GM12878 (cell line): Measurements from ENCODE around the gene HOPX. TPM values are rescaled to one million over a fixed set of nuclear protein-coding genes. Genes with fewer than 3 reads are reported as not detected.

Experiments
- ATAC-seq: fragments of 200-7000 bp; cut with Tn5 transposase; 3 replicates; pipeline ENCODE4 v1.9.1; 2020; ENCODE audit warnings: mild to moderate bottlenecking, moderate library complexity
- BruUV-seq: library from RNA; stranded (reverse); fragments of 400-500 nt; replicated peaks from 2 replicates; lab custom pipeline; 2021; lab: Mats Ljungman, UMichigan
- CTCF ChIA-PET: fragments of 300-600 bp; sonication (Branson Sonifier 250); formaldehyde crosslinking; extraction: SDS; loops from one replicate; lab custom pipeline; 2021; ENCODE audit warnings: inconsistent platforms; lab: Yijun Ruan, JAX
- POLR2A ChIA-PET: fragments of 350-600 bp; formaldehyde crosslinking; extraction: SDS; loops from one replicate; lab custom pipeline; 2021; ENCODE audit warnings: inconsistent platforms; lab: Charles Lee
- RAD21 ChIA-PET: fragments of 300-600 bp; sonication (Branson Sonifier 250); formaldehyde crosslinking; loops from one replicate; lab custom pipeline; 2023; ENCODE audit warnings: antibody characterized with exemption; ENCODE audit not compliant: unreplicated experiment; lab: Charles Lee
- SMC1A ChIA-PET: fragments of 300-600 bp; sonication (Branson Sonifier 250); formaldehyde crosslinking; loops from one replicate; lab custom pipeline; 2023; ENCODE audit not compliant: unreplicated experiment, uncharacterized antibody; lab: Charles Lee
- DNase-seq: peaks from one replicate; pipeline ENCODE4 v3.0.0-alpha.2; 2011; ENCODE audit warnings: low read depth, low spot score
- FAIRE-seq: peaks from 3 replicates; lab custom pipeline; 2011; peaks lifted over from hg19 to GRCh38; lab: Jason Lieb, UNC
- H2AFZ ChIP-seq: 2 replicates; pipeline ENCODE4 v1.6.0; 2011; ENCODE audit warnings: low read depth, low read length, control low read depth; ENCODE audit not compliant: control insufficient read depth
- H3K27ac ChIP-seq: 2 replicates; pipeline ENCODE4 v1.5.1; 2011; ENCODE audit warnings: control low read depth; ENCODE audit not compliant: control insufficient read depth, insufficient read depth
- H3K27me3 ChIP-seq, 2 experiments: replicated peaks in 1 of 2; 2 replicates each; pipeline versions ENCODE4 v1.6.0 to v1.6.1; 2011; ENCODE audit warnings: low read length in 1 of 2; ENCODE audit not compliant: control insufficient read depth in 2 of 2, insufficient read depth in 2 of 2
- H3K36me3 ChIP-seq, 2 experiments: 2 replicates each; pipeline ENCODE4 v1.5.1; 2011; ENCODE audit warnings: low read length in 1 of 2; ENCODE audit not compliant: control insufficient read depth in 2 of 2, insufficient read depth in 2 of 2
- H3K4me1 ChIP-seq: 2 replicates; pipeline ENCODE4 v1.6.1; 2011; ENCODE audit warnings: mild to moderate bottlenecking, low read length, moderate library complexity, mixed read lengths; ENCODE audit not compliant: control insufficient read depth, insufficient read depth
- H3K4me2 ChIP-seq: 2 replicates; pipeline ENCODE4 v1.6.0; 2011; ENCODE audit warnings: control low read depth; ENCODE audit not compliant: control insufficient read depth, insufficient read depth
- H3K4me3 ChIP-seq: fragments of 200-600 bp; sonication (generic); 2 replicates; pipeline ENCODE4 v1.5.1; 2016
- H3K79me2 ChIP-seq: 2 replicates; pipeline ENCODE4 v1.6.0; 2011; ENCODE audit warnings: low read length; ENCODE audit not compliant: control insufficient read depth, insufficient read depth
- H3K9ac ChIP-seq: 2 replicates; pipeline ENCODE4 v1.8.0; 2011; ENCODE audit warnings: low read length, control low read depth, mixed read lengths; ENCODE audit not compliant: control insufficient read depth, insufficient read depth
- H3K9me3 ChIP-seq: replicated peaks from 3 replicates; pipeline ENCODE4 v1.5.1; 2011; ENCODE audit warnings: mild to moderate bottlenecking, low read length; ENCODE audit not compliant: control insufficient read depth, insufficient read depth
- H4K20me1 ChIP-seq: 2 replicates; pipeline ENCODE4 v1.6.0; 2011; ENCODE audit not compliant: control insufficient read depth, insufficient read depth
- CHD1 ChIP-seq: IDR thresholded peaks from 2 replicates; pipeline ENCODE4 v1.6.1; 2012; ENCODE audit warnings: low read depth, low read length, improper control_type of control experiment
- CHD4 ChIP-seq: fragments of 200-600 bp; sonication (generic); IDR thresholded peaks from 2 replicates; pipeline ENCODE4 v1.6.1; 2016; ENCODE audit warnings: mild to moderate bottlenecking
- CREB1 ChIP-seq: IDR thresholded peaks from 2 replicates; pipeline ENCODE4 v1.6.1; 2012; ENCODE audit warnings: low read depth, mild to moderate bottlenecking, inconsistent platforms
- DPF2 ChIP-seq: fragments of 450-650 bp; IDR thresholded peaks from 2 replicates; pipeline ENCODE4 v1.6.1; 2017; ENCODE audit warnings: mild to moderate bottlenecking
- ESRRA ChIP-seq: IDR thresholded peaks from 2 replicates; pipeline ENCODE4 v1.6.1; 2012; ENCODE audit warnings: mild to moderate bottlenecking, low read length, improper control_type of control experiment
- HDGF ChIP-seq: fragments of 450-650 bp; IDR thresholded peaks from 2 replicates; pipeline ENCODE4 v1.6.1; 2016; ENCODE audit warnings: antibody characterized with exemption
- NFXL1 ChIP-seq: fragments of 450-650 bp; IDR thresholded peaks from 2 replicates; pipeline ENCODE4 v1.6.1; 2017; ENCODE audit warnings: antibody characterized with exemption, mild to moderate bottlenecking, borderline replicate concordance
- POLR2AphosphoS2 ChIP-seq: IDR thresholded peaks from 2 replicates; pipeline ENCODE4 v1.6.1; 2011; ENCODE audit warnings: low read depth, mild to moderate bottlenecking, low read length, improper control_type of control experiment, moderate library complexity
- RUNX3 ChIP-seq: IDR thresholded peaks from 2 replicates; pipeline ENCODE4 v1.6.1; 2012; ENCODE audit warnings: low read length, inconsistent platforms
- SREBF2 ChIP-seq: IDR thresholded peaks from 2 replicates; pipeline ENCODE4 v1.6.1; 2012; ENCODE audit warnings: mild to moderate bottlenecking, low read length
- SUZ12 ChIP-seq: fragments of 200-600 bp; sonication (generic); IDR thresholded peaks from one replicate; pipeline ENCODE4 v1.6.1; 2018; ENCODE audit warnings: antibody characterized with exemption, mild to moderate bottlenecking; ENCODE audit not compliant: unreplicated experiment
- ZNF24 ChIP-seq: fragments of 450-650 bp; IDR thresholded peaks from 2 replicates; pipeline ENCODE4 v1.6.1; 2017; ENCODE audit warnings: antibody characterized with exemption, mild to moderate bottlenecking
- ZSCAN29 ChIP-seq: fragments of 450-650 bp; IDR thresholded peaks from 2 replicates; pipeline ENCODE4 v1.6.1; 2017; ENCODE audit warnings: mild to moderate bottlenecking, moderate library complexity
- WGBS: methylation state at CpG from one replicate; pipeline ENCODE4 v1.1.6; 2016; ENCODE audit warnings: low lambda C conversion rate; ENCODE audit not compliant: insufficient replicate concordance, insufficient coverage; ENCODE audit errors: missing lambda C conversion rate; 5-methylcytosine and 5-hydroxymethylcytosine counted together
- in situ Hi-C: fragments of 300-500 bp; cut with MboI; formaldehyde crosslinking; loops from 9 replicates; pipeline ENCODE4 v1.14.3; 2018; ENCODE audit warnings: mixed read lengths
- intact Hi-C: fragments of 100-400 bp; cut with micrococcal nuclease; formaldehyde crosslinking; loops from one replicate; pipeline ENCODE4 v1.14.2; 2022; ENCODE audit not compliant: unreplicated experiment
- polyA plus RNA-seq, 11 experiments: library from polyadenylated mRNA; depleted of rRNA in 4 of 11; unstranded in 6 of 11; stranded (reverse) in 5 of 11; fragments of >200 nt; fragmentation: Nextera tagmentation in 4 of 11; fragmentation: Illumina TruSeq in 1 of 11; extraction: Ambion mirVana in 4 of 11; extraction: Trizol in 1 of 11; gene quantifications; 1 replicate in 1 of 11; 2 replicates in 10 of 11; pipeline versions ENCODE4 v1.2.1 to v1.2.3, GENCODE V29; 2011 to 2016; ENCODE audit warnings: inconsistent platforms in 2 of 11, missing spikeins in 2 of 11, low read depth in 1 of 11
- total RNA-seq, 4 experiments: library from RNA; depleted of rRNA in 3 of 4; stranded (reverse); fragments of >200 nt in 3 of 4; fragmentation: Illumina TruSeq in 1 of 4; extraction: Trizol in 1 of 4; gene quantifications; 2 replicates each; pipeline versions ENCODE4 v1.2.1 to v1.2.3, GENCODE V29; 2013 to 2021
- TF ChIP-seq, protein P1 (sequence below): fragments of 450-650 bp; IDR thresholded peaks from 2 replicates; pipeline ENCODE4 v1.6.1; 2016; ENCODE audit warnings: mild to moderate bottlenecking, moderate library complexity, borderline replicate concordance
- TF ChIP-seq, protein P2 (sequence below): fragments of 450-650 bp; IDR thresholded peaks from 2 replicates; pipeline ENCODE4 v1.6.1; 2017; ENCODE audit warnings: mild to moderate bottlenecking

Gene HOPX
- total and polyA plus RNA-seq, 10 of the 15 experiments (the other 5 are each of a cell fraction or from before 2014, with no cell fraction given), result 0.11 to 0.40 (median 0.23) TPM; not detected in 4

- TF ChIP-seq CREB1 (no peak), CHD4 (no peak), NFXL1 (no peak)
- TF ChIP-seq, protein P1, sequence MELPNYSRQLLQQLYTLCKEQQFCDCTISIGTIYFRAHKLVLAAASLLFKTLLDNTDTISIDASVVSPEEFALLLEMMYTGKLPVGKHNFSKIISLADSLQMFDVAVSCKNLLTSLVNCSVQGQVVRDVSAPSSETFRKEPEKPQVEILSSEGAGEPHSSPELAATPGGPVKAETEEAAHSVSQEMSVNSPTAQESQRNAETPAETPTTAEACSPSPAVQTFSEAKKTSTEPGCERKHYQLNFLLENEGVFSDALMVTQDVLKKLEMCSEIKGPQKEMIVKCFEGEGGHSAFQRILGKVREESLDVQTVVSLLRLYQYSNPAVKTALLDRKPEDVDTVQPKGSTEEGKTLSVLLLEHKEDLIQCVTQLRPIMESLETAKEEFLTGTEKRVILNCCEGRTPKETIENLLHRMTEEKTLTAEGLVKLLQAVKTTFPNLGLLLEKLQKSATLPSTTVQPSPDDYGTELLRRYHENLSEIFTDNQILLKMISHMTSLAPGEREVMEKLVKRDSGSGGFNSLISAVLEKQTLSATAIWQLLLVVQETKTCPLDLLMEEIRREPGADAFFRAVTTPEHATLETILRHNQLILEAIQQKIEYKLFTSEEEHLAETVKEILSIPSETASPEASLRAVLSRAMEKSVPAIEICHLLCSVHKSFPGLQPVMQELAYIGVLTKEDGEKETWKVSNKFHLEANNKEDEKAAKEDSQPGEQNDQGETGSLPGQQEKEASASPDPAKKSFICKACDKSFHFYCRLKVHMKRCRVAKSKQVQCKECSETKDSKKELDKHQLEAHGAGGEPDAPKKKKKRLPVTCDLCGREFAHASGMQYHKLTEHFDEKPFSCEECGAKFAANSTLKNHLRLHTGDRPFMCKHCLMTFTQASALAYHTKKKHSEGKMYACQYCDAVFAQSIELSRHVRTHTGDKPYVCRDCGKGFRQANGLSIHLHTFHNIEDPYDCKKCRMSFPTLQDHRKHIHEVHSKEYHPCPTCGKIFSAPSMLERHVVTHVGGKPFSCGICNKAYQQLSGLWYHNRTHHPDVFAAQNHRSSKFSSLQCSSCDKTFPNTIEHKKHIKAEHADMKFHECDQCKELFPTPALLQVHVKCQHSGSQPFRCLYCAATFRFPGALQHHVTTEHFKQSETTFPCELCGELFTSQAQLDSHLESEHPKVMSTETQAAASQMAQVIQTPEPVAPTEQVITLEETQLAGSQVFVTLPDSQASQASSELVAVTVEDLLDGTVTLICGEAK, result no peak
- TF ChIP-seq, protein P2, sequence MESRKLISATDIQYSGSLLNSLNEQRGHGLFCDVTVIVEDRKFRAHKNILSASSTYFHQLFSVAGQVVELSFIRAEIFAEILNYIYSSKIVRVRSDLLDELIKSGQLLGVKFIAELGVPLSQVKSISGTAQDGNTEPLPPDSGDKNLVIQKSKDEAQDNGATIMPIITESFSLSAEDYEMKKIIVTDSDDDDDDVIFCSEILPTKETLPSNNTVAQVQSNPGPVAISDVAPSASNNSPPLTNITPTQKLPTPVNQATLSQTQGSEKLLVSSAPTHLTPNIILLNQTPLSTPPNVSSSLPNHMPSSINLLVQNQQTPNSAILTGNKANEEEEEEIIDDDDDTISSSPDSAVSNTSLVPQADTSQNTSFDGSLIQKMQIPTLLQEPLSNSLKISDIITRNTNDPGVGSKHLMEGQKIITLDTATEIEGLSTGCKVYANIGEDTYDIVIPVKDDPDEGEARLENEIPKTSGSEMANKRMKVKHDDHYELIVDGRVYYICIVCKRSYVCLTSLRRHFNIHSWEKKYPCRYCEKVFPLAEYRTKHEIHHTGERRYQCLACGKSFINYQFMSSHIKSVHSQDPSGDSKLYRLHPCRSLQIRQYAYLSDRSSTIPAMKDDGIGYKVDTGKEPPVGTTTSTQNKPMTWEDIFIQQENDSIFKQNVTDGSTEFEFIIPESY, result no peak
These were observed 43.3 kb downstream of the HOPX start (continued) for GRCh38 chr4:56637791-56638190.

GRCh38 chr4:56637154-56637553 is 43.9 kb downstream of the HOPX start:
- no peak for FAIRE-seq
- 0% methylated on average over 1 of the region's 1 CpG for WGBS

More at GRCh38 chr4:56637154-56637553, 43.9 kb downstream of the HOPX start:
- no peak for TF ChIP-seq ZSCAN29
- TF ChIP-seq, protein P1, result no peak
- TF ChIP-seq SREBF2, result no peak
- TF ChIP-seq ESRRA, result no peak
- TF ChIP-seq HDGF, result no peak
- no peak for TF ChIP-seq RUNX3
- TF ChIP-seq POLR2AphosphoS2, result no peak
- no peak for TF ChIP-seq SUZ12
- TF ChIP-seq CHD1, result no peak
- no peak for TF ChIP-seq ZNF24
- TF ChIP-seq DPF2, result no peak
- TF ChIP-seq, all 136 proteins: peak for 0
- SMC1A ChIA-PET, result no interaction called here
- Histone ChIP-seq H3K9me3 (no peaks in the 10 kb centered on the region), H3K27ac (no peak overlapping the region), H2AFZ (no peak overlapping the region), H3K9ac (no peak overlapping the region), H3K4me2 (no peak overlapping the region), H3K4me1 (no peaks in the 10 kb centered on the region), H4K20me1 (no peaks in the 10 kb centered on the region), H3K36me3 (no peaks in the 10 kb centered on the region), H3K4me3 (no peak overlapping the region), H3K79me2 (no peaks in the 10 kb centered on the region), H3K27me3 (no peaks in the 10 kb centered on the region)
- CTCF ChIA-PET, result no interaction called here
- intact Hi-C loops, result no loop called here
- no TSS peak for BruUV-seq
- RAD21 ChIA-PET, result no interaction called here
- DNase-seq (no peak), ATAC-seq (no peak)
- POLR2A ChIA-PET, result no interaction called here
- in situ Hi-C loops, result no loop called here
